ENCODE results near the gene E4F1.

The E4F1 gene

GRCh38 chr16:2275476-2276367, 52.3 kb downstream of the E4F1 start:
- no peak for DNase-seq (ENCODE audit: low read depth)

- DNase-seq (ENCODE audit: low read depth): no peak
Measured at GRCh38 chr16:2276368-2277195, 53.2 kb downstream of the E4F1 start.

- no peak for DNase-seq (ENCODE audit: low read depth)
Measured at GRCh38 chr16:2277466-2278271, 54.3 kb downstream of the E4F1 start.

GRCh38 chr16:2278272-2278608, 54.8 kb downstream of the E4F1 start:
- DNase-seq (ENCODE audit: low read depth): no peak

GRCh38 chr16:2278956-2279800, 55.8 kb downstream of the E4F1 start:
- no peak for DNase-seq (ENCODE audit: low read depth)

- no peak for DNase-seq (ENCODE audit: low read depth)
Measured at GRCh38 chr16:2280461-2280860, 57.1 kb downstream of the E4F1 start.

- no peak for DNase-seq (ENCODE audit: low read depth)
Measured at GRCh38 chr16:2280981-2281542, 57.7 kb downstream of the E4F1 start.

- DNase-seq (ENCODE audit: low read depth): no peak
Measured at GRCh38 chr16:2282262-2282661, 58.9 kb downstream of the E4F1 start.

- DNase-seq (ENCODE audit: low read depth): no peak
Measured at GRCh38 chr16:2282866-2283555, 59.6 kb downstream of the E4F1 start.

- no peak for DNase-seq (ENCODE audit: low read depth)
Measured at GRCh38 chr16:2284001-2284770, 60.8 kb downstream of the E4F1 start.

GRCh38 chr16:2284797-2285576, 61.6 kb downstream of the E4F1 start:
- DNase-seq (ENCODE audit: low read depth): no peak

Measured in fibroblast of gingiva (primary cell).